IMR-90 (cell line): ENCODE results near the gene ATRAID. TPM values are rescaled to one million over a fixed set of nuclear protein-coding genes. Genes with fewer than 3 reads are reported as not detected.

Experiments
- ATAC-seq: fragments of 200-7000 bp; cut with Tn5 transposase; 2 replicates; pipeline ENCODE4 v1.9.1; 2020; ENCODE audit warnings: low read depth, mild to moderate bottlenecking, moderate library complexity
- BruUV-seq: library from RNA; stranded (reverse); fragments of 400-500 nt; replicated peaks from 2 replicates; lab custom pipeline; 2021; lab: Mats Ljungman, UMichigan
- CTCF ChIA-PET: fragments of 300-600 bp; formaldehyde crosslinking; extraction: SDS; loops from one replicate; lab custom pipeline; 2021; ENCODE audit warnings: antibody characterized with exemption; lab: Yijun Ruan, JAX
- POLR2A ChIA-PET: fragments of 300-600 bp; sonication (Branson Sonifier 250); formaldehyde crosslinking; loops from one replicate; lab custom pipeline; 2022; ENCODE audit warnings: antibody characterized with exemption; ENCODE audit not compliant: unreplicated experiment; lab: Charles Lee
- DNase-seq: peaks from one replicate; pipeline ENCODE4 v3.0.0; 2013
- H2AFZ ChIP-seq: replicated peaks from 2 replicates; pipeline ENCODE3; 2013; ENCODE audit warnings: low read length, mild to moderate bottlenecking; ENCODE audit not compliant: poor library complexity
- H2AK5ac ChIP-seq: 2 replicates; pipeline ENCODE4 v1.6.1; 2013; ENCODE audit warnings: low read depth, low read length, inconsistent platforms
- H2AK9ac ChIP-seq: replicated peaks from 2 replicates; pipeline ENCODE3; 2013; ENCODE audit warnings: mild to moderate bottlenecking, low read depth, low read length, moderate library complexity; ENCODE audit not compliant: poor library complexity
- H2BK120ac ChIP-seq: 2 replicates; pipeline ENCODE4 v1.6.1; 2013; ENCODE audit warnings: low read depth, low read length, inconsistent platforms
- H2BK15ac ChIP-seq: 3 replicates; pipeline ENCODE4 v1.6.1; 2013; ENCODE audit warnings: low read depth, low read length, inconsistent platforms
- H2BK20ac ChIP-seq: 2 replicates; pipeline ENCODE4 v1.6.1; 2013; ENCODE audit warnings: low read depth, mild to moderate bottlenecking, inconsistent platforms, low read length, moderate library complexity
- H2BK5ac ChIP-seq: 2 replicates; pipeline ENCODE4 v1.6.1; 2013; ENCODE audit warnings: mild to moderate bottlenecking, low read depth, low read length, inconsistent platforms; ENCODE audit not compliant: poor library complexity, severe bottlenecking
- H3K14ac ChIP-seq: replicated peaks from 2 replicates; pipeline ENCODE4 v1.6.1; 2013; ENCODE audit warnings: low read depth, low read length, inconsistent platforms
- H3K18ac ChIP-seq: 2 replicates; pipeline ENCODE4 v1.6.1; 2013; ENCODE audit warnings: low read depth, low read length, control low read depth
- H3K23ac ChIP-seq: 2 replicates; pipeline ENCODE4 v1.6.1; 2013; ENCODE audit warnings: low read depth, low read length, inconsistent platforms
- H3K27ac ChIP-seq: 2 replicates; pipeline ENCODE4 v1.5.1; 2013; ENCODE audit warnings: mild to moderate bottlenecking, control low read depth, low read length; ENCODE audit not compliant: insufficient read depth
- H3K27me3 ChIP-seq: 2 replicates; pipeline ENCODE4 v1.6.1; 2013; ENCODE audit warnings: low read length; ENCODE audit not compliant: control insufficient read depth, insufficient read depth
- H3K36me3 ChIP-seq: 2 replicates; pipeline ENCODE4 v1.6.1; 2013; ENCODE audit warnings: low read length, mixed read lengths; ENCODE audit not compliant: control insufficient read depth, insufficient read depth
- H3K4ac ChIP-seq: 2 replicates; pipeline ENCODE4 v1.6.1; 2013; ENCODE audit warnings: low read depth, low read length, inconsistent platforms
- H3K4me1 ChIP-seq: 2 replicates; pipeline ENCODE4 v1.6.1; 2013; ENCODE audit warnings: low read length, mixed read lengths; ENCODE audit not compliant: control insufficient read depth, insufficient read depth
- H3K4me2 ChIP-seq: 2 replicates; pipeline ENCODE4 v1.6.1; 2013; ENCODE audit warnings: low read depth, mild to moderate bottlenecking, control low read depth, low read length, moderate library complexity
- H3K4me3 ChIP-seq: 2 replicates; pipeline ENCODE4 v1.5.1; 2013; ENCODE audit warnings: low read depth, mild to moderate bottlenecking, control low read depth, low read length, moderate library complexity; ENCODE audit not compliant: insufficient read depth
- H3K56ac ChIP-seq: 2 replicates; pipeline ENCODE4 v1.6.1; 2013; ENCODE audit warnings: low read length, inconsistent platforms; ENCODE audit not compliant: insufficient read depth; ENCODE audit errors: extremely low read depth
- H3K79me1 ChIP-seq, 2 experiments: 2 replicates each; pipeline ENCODE4 v1.6.1; 2013; ENCODE audit warnings: low read length in 2 of 2, inconsistent platforms in 1 of 2, low read depth in 1 of 2
- H3K9ac ChIP-seq: 2 replicates; pipeline ENCODE4 v1.6.1; 2013; ENCODE audit warnings: low read depth, low read length, control low read depth
- H3K9me1 ChIP-seq: 2 replicates; pipeline ENCODE4 v1.6.1; 2013; ENCODE audit warnings: low read length, inconsistent platforms; ENCODE audit not compliant: insufficient read depth
- H3K9me3 ChIP-seq: 2 replicates; pipeline ENCODE4 v1.6.1; 2013; ENCODE audit warnings: low read length; ENCODE audit not compliant: control insufficient read depth, insufficient read depth
- H4K20me1 ChIP-seq: 2 replicates; pipeline ENCODE4 v1.6.1; 2013; ENCODE audit warnings: low read length, inconsistent platforms; ENCODE audit not compliant: insufficient read depth
- H4K5ac ChIP-seq: 2 replicates; pipeline ENCODE4 v1.6.1; 2013; ENCODE audit warnings: mild to moderate bottlenecking, low read depth, low read length, control low read depth
- H4K8ac ChIP-seq, 2 experiments: 2 replicates each; pipeline ENCODE4 v1.6.1; 2013; ENCODE audit warnings: low read depth in 2 of 2, low read length in 2 of 2, control low read depth in 1 of 2, inconsistent platforms in 1 of 2
- H4K91ac ChIP-seq: 2 replicates; pipeline ENCODE4 v1.6.1; 2013; ENCODE audit warnings: low read depth, low read length, inconsistent platforms; ENCODE audit not compliant: insufficient read depth
- BHLHE40 ChIP-seq: fragments of 150-350 bp; IDR thresholded peaks from 2 replicates; pipeline ENCODE4 v1.6.1; 2016; ENCODE audit warnings: mild to moderate bottlenecking, low read depth, low read length
- MXI1 ChIP-seq: IDR thresholded peaks from 2 replicates; pipeline ENCODE4 v1.6.1; 2012; ENCODE audit warnings: low read depth, mild to moderate bottlenecking, low read length, moderate library complexity, borderline replicate concordance
- SMC3 ChIP-seq: fragments of 150-350 bp; IDR thresholded peaks from 2 replicates; pipeline ENCODE4 v1.6.1; 2016; ENCODE audit warnings: low read depth, mild to moderate bottlenecking, antibody characterized with exemption, low read length, moderate library complexity
- WGBS, 2 experiments: methylation state at CpG; one replicate each; pipeline versions ENCODE4 v1.1.5 to v1.1.7; 2013; ENCODE audit warnings: missing lambda C conversion rate in 2 of 2; ENCODE audit not compliant: insufficient read length in 1 of 2; ENCODE audit errors: extremely low coverage in 2 of 2; 5-methylcytosine and 5-hydroxymethylcytosine counted together
- dilution Hi-C: fragments of 300-500 bp; cut with HindIII; formaldehyde crosslinking; loops from one replicate; pipeline ENCODE4 v1.14.3; 2018; ENCODE audit warnings: low sequenced_read_pairs; ENCODE audit not compliant: unreplicated experiment
- in situ Hi-C: fragments of 300-500 bp; cut with MboI; formaldehyde crosslinking; loops from 3 replicates; pipeline ENCODE4 v1.14.3; 2019; ENCODE audit warnings: low sequenced_read_pairs, inconsistent platforms, mixed read lengths
- intact Hi-C: fragments of 100-400 bp; cut with micrococcal nuclease; formaldehyde crosslinking; loops from 2 replicates; pipeline ENCODE4 v1.10.0; 2022
- polyA plus RNA-seq, 3 experiments: library from polyadenylated mRNA; depleted of rRNA; stranded (reverse); fragments of >200 nt; gene quantifications; 2 replicates each; pipeline ENCODE4 v1.2.3, GENCODE V29; 2012; ENCODE audit warnings: low replicate concordance in 1 of 3
- total RNA-seq: library from RNA; depleted of rRNA; stranded (reverse); fragments of >200 nt; gene quantifications from 2 replicates; pipeline ENCODE4 v1.2.3, GENCODE V29; 2012
- TF ChIP-seq, protein P1 (sequence below): fragments of 150-350 bp; IDR thresholded peaks from 2 replicates; pipeline ENCODE4 v1.6.1; 2017; ENCODE audit warnings: mild to moderate bottlenecking, antibody characterized with exemption, low read length, low read depth

The ATRAID gene
- total and polyA plus RNA-seq, 2 of the 4 experiments (the other 2 are of a cell fraction) = 138 to 173 TPM

DNA sequence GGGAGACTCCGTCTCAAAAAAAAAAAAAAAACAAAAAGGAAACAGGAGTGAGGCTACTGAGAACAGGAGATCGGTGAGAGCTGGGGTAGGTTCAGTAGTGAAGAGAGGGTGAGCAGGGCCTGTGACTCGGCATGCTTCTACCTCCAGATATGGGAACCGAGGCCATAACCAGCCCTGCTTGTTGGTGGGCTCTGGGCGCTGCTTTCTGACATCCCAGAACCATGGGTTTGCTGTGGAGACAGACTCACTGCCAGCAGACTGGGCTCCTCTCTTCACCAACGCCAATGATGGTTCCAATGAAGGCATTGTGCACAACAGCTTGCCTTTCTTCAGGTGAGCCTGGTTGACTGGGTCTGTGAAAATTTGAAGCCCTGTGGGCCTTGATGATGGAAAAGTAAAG is 11.6 kb downstream of the ATRAID start:
- CTCF ChIA-PET = no interaction called here
- Histone ChIP-seq H3K4me1 (no peaks in the 10 kb centered on the region), H3K4ac (no peak overlapping the region), H2BK20ac (no peak overlapping the region), H3K23ac (no peak overlapping the region), H3K56ac (no peak overlapping the region), H3K9me1 (no peaks in the 10 kb centered on the region; the same call in 1 of the 2 replicates), H2AFZ (no peak overlapping the region), H3K9ac (no peak overlapping the region), H3K14ac (no peak overlapping the region), H3K4me2 (no peak overlapping the region), H4K20me1 (no peaks in the 10 kb centered on the region), H3K36me3 (peaks cover 51% of the 10 kb centered on the region), H3K79me1 (peaks cover 7 to 21% of the 10 kb centered on the region in 2 experiments), H2BK5ac (no peak overlapping the region), H4K8ac (no peak overlapping the region), H3K9me3 (no peaks in the 10 kb centered on the region), H3K4me3 (no peak overlapping the region), H2BK15ac (no peak overlapping the region), H3K27me3 (no peaks in the 10 kb centered on the region), H2AK5ac (no peak overlapping the region), H2BK120ac (no peak overlapping the region), H3K18ac (no peak overlapping the region), H3K27ac (no peak overlapping the region), H4K5ac (no peak overlapping the region), H2AK9ac (no peak overlapping the region), H4K91ac (no peak overlapping the region)
- WGBS, 2 experiments = 100% methylated on average over 4 of the region's 6 CpGs; no CpG with 5 or more reads in 1 of the 2 experiments
- dilution Hi-C loops (no loop called here), in situ Hi-C loops (no loop called here), intact Hi-C loops (no loop called here)
- no TSS peak for BruUV-seq
- DNase-seq = no peak
- POLR2A ChIA-PET = no interaction called here
- TF ChIP-seq SMC3 (no peak), BHLHE40 (no peak), MXI1 (no peak)
- TF ChIP-seq, protein P1, sequence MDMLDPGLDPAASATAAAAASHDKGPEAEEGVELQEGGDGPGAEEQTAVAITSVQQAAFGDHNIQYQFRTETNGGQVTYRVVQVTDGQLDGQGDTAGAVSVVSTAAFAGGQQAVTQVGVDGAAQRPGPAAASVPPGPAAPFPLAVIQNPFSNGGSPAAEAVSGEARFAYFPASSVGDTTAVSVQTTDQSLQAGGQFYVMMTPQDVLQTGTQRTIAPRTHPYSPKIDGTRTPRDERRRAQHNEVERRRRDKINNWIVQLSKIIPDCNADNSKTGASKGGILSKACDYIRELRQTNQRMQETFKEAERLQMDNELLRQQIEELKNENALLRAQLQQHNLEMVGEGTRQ = no peak
- ATAC-seq = no peak
